ENCODE measurements around the gene IFIT2.

DNA sequence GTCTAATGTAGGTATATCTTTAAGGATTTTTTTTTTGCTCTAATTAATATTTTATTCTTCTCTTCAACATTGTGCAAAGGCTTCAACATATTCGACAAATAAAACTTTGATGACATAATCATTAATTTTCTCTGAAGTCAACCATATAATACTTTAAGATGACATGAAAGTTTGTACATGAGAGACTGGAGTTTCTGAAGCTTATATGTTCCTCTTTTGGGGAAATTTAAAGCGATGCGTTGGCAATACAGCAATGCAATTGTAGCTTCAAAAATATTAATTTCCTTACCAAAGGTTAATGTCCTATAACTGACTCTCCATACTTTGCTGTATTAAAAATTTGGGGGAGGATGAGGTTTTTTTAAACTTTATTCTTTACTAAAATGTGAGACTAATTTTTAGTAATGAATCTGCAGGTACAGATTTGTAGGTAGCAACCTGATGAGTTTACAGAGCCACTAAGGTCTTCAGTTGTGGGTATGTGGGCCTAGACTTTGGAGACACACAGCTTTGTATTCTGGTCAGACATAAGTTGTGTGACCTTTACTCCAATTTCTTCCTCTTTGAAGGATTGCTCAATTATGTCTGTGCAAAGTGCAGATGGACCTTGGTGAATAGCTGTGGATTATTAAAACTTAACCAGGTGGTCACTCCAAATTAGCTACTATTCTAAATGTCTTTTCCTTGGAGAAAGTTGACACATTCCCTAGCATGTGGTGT is 32.3 kb upstream of the IFIT2 start:
- TF ChIP-seq MAX (IDR thresholded peaks at IDR 0.05) (no peak), JUND (IDR thresholded peaks at IDR 0.05) (peak in 1 of 2 donors; percentile 67), REST (IDR thresholded peaks at IDR 0.05) (peak; percentile 81), RAD21 (IDR thresholded peaks at IDR 0.05) (peak in 1 of 2 donors; percentile 33)
- TF ChIP-seq, protein P1, sequence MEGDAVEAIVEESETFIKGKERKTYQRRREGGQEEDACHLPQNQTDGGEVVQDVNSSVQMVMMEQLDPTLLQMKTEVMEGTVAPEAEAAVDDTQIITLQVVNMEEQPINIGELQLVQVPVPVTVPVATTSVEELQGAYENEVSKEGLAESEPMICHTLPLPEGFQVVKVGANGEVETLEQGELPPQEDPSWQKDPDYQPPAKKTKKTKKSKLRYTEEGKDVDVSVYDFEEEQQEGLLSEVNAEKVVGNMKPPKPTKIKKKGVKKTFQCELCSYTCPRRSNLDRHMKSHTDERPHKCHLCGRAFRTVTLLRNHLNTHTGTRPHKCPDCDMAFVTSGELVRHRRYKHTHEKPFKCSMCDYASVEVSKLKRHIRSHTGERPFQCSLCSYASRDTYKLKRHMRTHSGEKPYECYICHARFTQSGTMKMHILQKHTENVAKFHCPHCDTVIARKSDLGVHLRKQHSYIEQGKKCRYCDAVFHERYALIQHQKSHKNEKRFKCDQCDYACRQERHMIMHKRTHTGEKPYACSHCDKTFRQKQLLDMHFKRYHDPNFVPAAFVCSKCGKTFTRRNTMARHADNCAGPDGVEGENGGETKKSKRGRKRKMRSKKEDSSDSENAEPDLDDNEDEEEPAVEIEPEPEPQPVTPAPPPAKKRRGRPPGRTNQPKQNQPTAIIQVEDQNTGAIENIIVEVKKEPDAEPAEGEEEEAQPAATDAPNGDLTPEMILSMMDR (IDR thresholded peaks at IDR 0.05; ENCODE audit: low read depth, low read length, missing input control): no peak

Measured in liver (tissue), 3 donors.